B cell (primary cell): ENCODE data around the gene BST2.

Source experiments
- CTCF ChIP-seq: fragments of 200-600 bp; IDR thresholded peaks from one replicate; pipeline ENCODE4 v1.8.0; 2022; ENCODE audit warnings: antibody characterized with exemption, mild to moderate bottlenecking
- EZH2 ChIP-seq: IDR thresholded peaks from 2 replicates; pipeline ENCODE4 v1.6.1; 2012; ENCODE audit warnings: borderline replicate concordance, low read depth, mild to moderate bottlenecking, moderate library complexity, low read length; ENCODE audit not compliant: insufficient read depth, poor library complexity, severe bottlenecking

GRCh38 chr19:17423429-17424208, 18.2 kb upstream of the BST2 start:
- TF ChIP-seq EZH2 (no peak), CTCF (no peak)
